Hematopoietic multipotent progenitor cell (in vitro differentiated cells): ENCODE results near the gene OSTC. TPM values are rescaled to one million over a fixed set of nuclear protein-coding genes. Genes with fewer than 3 reads are reported as not detected.
"Not testable (repeated sequence)": the region's sequence is repeated elsewhere in the genome, so short reads cannot be mapped to it uniquely, and the experiment has no call there.

Experiments used
- DNase-seq, 3 donors: peaks; one replicate each; pipeline ENCODE4 v3.0.0-alpha.2; 2011 to 2015; ENCODE audit warnings: low read depth in 2 of 3, low spot score in 2 of 3
- small RNA-seq: library from RNA; depleted of rRNA; stranded (forward); fragments of <200 nt; gene quantifications from one replicate; pipeline ENCODE3, GENCODE V24; 2012
- total RNA-seq: library from RNA; depleted of rRNA; stranded (reverse); fragments of >200 nt; gene quantifications from one replicate; pipeline ENCODE4 v1.2.3, GENCODE V29; 2012

OSTC gene
- total RNA-seq, 1 donor, result 116 TPM

DNA sequence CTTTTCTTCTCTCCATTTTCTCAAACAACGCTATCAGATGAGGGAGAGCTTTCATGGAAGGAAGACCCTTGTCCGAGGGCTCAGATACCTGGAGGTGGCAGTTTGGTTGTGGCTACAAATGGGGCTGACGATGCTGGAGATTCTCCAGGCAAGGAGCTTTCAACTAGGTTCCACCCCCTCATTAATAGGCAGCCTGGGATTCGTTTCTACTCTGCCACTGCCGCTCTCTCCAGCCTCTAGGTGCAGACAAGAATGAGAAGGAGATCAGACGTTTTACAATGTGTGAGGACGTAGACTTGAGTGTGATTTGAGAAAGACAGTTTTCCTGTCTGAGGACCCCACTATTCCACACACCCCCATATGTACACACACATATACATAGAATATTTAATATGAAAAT is 59.3 kb downstream of the OSTC start:
- DNase-seq, result no peak

DNA sequence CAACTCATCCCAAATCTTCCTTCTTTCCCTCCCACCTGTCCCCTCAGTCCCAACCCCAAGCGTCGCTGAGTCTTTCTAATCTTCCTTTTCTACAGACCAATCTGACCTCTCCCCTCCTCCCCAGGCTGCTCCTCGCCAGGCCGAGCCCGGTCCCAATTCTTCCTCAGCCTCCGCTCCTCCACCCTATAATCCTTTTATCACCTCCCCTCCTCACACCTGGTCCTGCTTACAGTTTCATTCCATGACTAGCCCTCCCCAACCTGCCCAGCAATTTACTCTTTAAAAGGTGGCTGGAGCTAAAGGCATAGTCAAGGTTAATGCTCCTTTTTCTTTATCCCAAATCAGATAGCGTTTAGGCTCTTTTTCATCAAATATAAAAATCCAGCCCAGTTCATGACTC is 60.2 kb downstream of the OSTC start:
- not testable (repeated sequence) for DNase-seq

DNA sequence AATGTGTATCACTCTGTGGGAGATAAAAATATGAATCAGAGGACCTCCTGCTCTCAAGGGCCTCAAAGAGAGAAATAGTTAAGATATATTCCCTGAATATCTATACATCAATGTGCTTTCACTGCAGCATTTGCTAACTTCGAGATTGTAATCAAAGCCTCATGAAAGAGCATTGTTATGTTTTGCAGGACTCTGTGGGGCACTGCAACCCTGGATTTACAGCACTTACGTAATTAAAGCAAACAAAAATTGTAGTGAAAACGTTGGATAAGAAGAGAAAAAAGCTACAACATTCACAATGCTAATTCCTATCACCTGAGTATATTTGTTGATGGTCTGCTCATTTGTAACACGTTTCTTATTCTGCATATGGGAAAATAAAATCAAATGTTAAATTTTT is 64.5 kb downstream of the OSTC start:
- no peak for DNase-seq

DNA sequence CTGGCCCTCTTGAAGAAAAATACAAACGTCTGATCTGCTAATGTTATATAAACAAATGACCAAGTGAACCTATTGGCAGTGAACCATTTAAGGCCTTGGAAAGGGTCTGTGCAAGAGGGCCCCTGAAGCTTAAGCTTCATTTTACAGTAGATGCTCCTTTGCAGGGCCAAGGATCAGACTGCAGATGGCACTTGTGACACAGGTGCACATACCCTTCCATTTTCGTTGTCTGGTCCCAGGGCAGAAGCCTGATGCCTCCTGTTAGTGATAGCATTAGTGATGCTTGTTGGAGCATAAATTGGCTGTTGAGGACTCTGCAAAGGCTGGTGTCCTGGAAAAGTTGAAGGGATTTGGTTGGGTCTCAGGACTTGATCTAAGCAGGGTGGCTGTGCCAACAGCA is 65.9 kb downstream of the OSTC start:
- no peak for DNase-seq

DNA sequence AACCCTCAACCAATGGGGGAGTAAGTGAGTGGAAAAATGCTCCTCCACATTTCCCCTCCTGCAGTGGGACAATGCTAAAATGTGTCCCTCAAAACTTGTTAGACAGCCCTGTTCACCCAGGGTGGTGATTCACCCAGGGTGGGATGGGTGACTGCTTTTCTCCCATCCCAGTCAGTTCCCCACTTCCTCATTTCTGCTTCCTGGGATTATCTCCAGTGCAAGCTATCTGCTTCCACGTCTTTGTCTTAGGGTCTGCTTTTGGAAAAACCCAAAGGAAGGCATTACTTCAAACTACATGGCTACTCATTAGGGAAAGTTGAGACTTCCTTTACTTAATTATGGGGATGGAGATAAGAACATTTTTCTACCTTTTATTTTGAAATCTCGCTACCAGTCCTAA is 67.0 kb downstream of the OSTC start:
- no peak for DNase-seq

Small RNA genes within 50 kb of the gene (small RNA-seq; reads per million reads assigned to genes)
- not detected for gene RNU6-431P

Other genes starting within 250 kb of the OSTC start
- 1,196 TPM for gene RPL34, start 30.0 kb upstream of the OSTC start, total RNA-seq
- gene ETNPPL, start 112.5 kb downstream of the OSTC start, total RNA-seq, result not detected